ENCODE measurements around the gene FMNL2. TPM values are rescaled to one million over a fixed set of nuclear protein-coding genes. Genes with fewer than 3 reads are reported as not detected.

FMNL2 gene
- polyA plus RNA-seq, 1 donor from 2014 or later = 86.5 TPM

DNA sequence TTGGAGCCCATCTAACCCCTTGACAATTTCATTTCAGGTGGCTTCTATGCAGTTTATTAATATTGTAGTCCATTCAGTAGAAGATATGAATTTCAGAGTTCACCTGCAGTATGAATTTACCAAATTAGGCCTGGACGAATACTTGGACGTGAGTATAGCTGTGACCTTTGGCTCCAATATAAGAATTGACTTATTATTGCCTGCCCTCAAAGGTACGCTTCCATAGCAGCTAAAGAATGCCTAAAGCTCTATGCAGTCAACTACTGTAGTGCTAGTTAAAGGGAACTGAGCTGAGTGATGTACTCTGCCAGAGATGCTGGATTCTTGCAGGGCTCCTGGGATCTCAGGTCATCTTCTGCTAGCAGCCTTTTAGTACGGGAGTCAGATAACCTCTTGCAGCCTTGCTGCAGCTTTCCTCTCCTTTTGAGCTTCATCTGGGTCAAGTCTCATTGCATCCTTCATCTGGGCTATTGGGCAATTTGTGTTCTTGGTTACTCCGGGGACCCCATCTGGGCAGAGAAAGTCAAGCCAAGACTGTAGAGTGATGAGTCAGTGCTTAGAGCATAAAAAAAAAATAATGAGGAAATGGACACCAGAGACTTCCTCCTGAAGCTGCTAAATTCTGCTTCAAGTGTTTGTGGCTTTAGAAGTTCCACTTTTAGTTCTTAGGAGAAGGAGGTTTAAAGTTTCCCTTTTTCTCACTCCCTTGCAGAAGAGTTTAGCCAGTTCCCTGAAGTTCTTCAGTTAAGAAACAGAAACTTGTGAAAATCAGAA, 276.7 kb downstream of the FMNL2 start:
- Histone ChIP-seq H3K27ac (ENCODE audit: low read length) (no peak overlapping the region), H3K4me2 (ENCODE audit: low read length) (no peak overlapping the region), H3K36me3 (ENCODE audit: insufficient read depth, low read length) (peaks cover 11% of the 10 kb centered on the region), H3K9me2 (ENCODE audit: insufficient read depth, low read length) (no peaks in the 10 kb centered on the region), H3K4me3 (ENCODE audit: low read length) (no peak overlapping the region), H3F3A (ENCODE audit: insufficient read depth, low read length, poor library complexity, severe bottlenecking) (no peaks in the 10 kb centered on the region), H3K79me2 (replicated peaks; ENCODE audit: insufficient read depth, low read length) (no peaks in the 10 kb centered on the region), H2AFZ (ENCODE audit: low read depth, low read length) (no peak overlapping the region), H4K20me1 (ENCODE audit: insufficient read depth) (no peaks in the 10 kb centered on the region), H3K9me3 (ENCODE audit: low read length) (no peaks in the 10 kb centered on the region), H3K27me3 (ENCODE audit: insufficient read depth, low read depth, low read length) (no peaks in the 10 kb centered on the region), H3K9ac (ENCODE audit: low read length) (no peak overlapping the region)
- TF ChIP-seq TAF1 (IDR thresholded peaks at IDR 0.05; ENCODE audit: low read depth) = no peak
- TF ChIP-seq EP300 (conservative IDR thresholded peaks at IDR 0.05; ENCODE audit: poor library complexity, severe bottlenecking) = no peak
- no peak for TF ChIP-seq EZH2 (IDR thresholded peaks at IDR 0.05; ENCODE audit: borderline replicate concordance, insufficient read depth, low read length, poor library complexity, severe bottlenecking)
- TF ChIP-seq SMC3 (conservative IDR thresholded peaks at IDR 0.05; ENCODE audit: poor library complexity) = no peak

DNA sequence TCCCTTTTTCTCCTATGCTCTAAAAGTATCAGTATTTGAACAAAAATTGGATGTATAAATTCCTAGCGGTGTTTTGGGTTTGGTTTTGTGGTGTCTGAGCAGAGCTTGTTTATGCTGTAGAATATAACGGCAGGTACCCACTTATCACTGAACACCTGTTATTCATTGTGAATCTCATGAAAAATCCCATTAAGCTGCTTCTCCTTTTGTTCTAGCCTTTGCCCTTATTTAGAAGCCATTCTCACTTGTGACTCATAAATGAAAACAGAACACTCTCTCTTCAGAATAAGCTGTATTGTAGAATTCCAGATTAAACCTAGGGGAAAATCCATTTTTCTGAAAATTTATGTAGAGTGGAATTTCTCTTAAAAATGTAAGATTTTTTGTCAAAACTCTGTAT, 278.3 kb downstream of the FMNL2 start:
- no peak overlapping the region for H3K4me2 ChIP-seq (ENCODE audit: low read length)
- no peaks in the 10 kb centered on the region for H3F3A ChIP-seq (ENCODE audit: insufficient read depth, low read length, poor library complexity, severe bottlenecking)
- no peaks in the 10 kb centered on the region for H3K79me2 ChIP-seq (replicated peaks; ENCODE audit: insufficient read depth, low read length)
- no peak overlapping the region for H2AFZ ChIP-seq (ENCODE audit: low read depth, low read length)
- H4K20me1 ChIP-seq (ENCODE audit: insufficient read depth) = no peaks in the 10 kb centered on the region
- no peak overlapping the region for H3K4me3 ChIP-seq (ENCODE audit: low read length)
- no peaks in the 10 kb centered on the region for H3K27me3 ChIP-seq (ENCODE audit: insufficient read depth, low read depth, low read length)
- H3K9me3 ChIP-seq (ENCODE audit: low read length) = no peaks in the 10 kb centered on the region
- TF ChIP-seq, protein P1, sequence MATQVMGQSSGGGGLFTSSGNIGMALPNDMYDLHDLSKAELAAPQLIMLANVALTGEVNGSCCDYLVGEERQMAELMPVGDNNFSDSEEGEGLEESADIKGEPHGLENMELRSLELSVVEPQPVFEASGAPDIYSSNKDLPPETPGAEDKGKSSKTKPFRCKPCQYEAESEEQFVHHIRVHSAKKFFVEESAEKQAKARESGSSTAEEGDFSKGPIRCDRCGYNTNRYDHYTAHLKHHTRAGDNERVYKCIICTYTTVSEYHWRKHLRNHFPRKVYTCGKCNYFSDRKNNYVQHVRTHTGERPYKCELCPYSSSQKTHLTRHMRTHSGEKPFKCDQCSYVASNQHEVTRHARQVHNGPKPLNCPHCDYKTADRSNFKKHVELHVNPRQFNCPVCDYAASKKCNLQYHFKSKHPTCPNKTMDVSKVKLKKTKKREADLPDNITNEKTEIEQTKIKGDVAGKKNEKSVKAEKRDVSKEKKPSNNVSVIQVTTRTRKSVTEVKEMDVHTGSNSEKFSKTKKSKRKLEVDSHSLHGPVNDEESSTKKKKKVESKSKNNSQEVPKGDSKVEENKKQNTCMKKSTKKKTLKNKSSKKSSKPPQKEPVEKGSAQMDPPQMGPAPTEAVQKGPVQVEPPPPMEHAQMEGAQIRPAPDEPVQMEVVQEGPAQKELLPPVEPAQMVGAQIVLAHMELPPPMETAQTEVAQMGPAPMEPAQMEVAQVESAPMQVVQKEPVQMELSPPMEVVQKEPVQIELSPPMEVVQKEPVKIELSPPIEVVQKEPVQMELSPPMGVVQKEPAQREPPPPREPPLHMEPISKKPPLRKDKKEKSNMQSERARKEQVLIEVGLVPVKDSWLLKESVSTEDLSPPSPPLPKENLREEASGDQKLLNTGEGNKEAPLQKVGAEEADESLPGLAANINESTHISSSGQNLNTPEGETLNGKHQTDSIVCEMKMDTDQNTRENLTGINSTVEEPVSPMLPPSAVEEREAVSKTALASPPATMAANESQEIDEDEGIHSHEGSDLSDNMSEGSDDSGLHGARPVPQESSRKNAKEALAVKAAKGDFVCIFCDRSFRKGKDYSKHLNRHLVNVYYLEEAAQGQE (IDR thresholded peaks at IDR 0.05; ENCODE audit: borderline replicate concordance) = no peak
- TF ChIP-seq, protein P2, sequence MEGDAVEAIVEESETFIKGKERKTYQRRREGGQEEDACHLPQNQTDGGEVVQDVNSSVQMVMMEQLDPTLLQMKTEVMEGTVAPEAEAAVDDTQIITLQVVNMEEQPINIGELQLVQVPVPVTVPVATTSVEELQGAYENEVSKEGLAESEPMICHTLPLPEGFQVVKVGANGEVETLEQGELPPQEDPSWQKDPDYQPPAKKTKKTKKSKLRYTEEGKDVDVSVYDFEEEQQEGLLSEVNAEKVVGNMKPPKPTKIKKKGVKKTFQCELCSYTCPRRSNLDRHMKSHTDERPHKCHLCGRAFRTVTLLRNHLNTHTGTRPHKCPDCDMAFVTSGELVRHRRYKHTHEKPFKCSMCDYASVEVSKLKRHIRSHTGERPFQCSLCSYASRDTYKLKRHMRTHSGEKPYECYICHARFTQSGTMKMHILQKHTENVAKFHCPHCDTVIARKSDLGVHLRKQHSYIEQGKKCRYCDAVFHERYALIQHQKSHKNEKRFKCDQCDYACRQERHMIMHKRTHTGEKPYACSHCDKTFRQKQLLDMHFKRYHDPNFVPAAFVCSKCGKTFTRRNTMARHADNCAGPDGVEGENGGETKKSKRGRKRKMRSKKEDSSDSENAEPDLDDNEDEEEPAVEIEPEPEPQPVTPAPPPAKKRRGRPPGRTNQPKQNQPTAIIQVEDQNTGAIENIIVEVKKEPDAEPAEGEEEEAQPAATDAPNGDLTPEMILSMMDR (IDR thresholded peaks at IDR 0.05; ENCODE audit: poor library complexity, severe bottlenecking) = no peak
- TF ChIP-seq EP300 (conservative IDR thresholded peaks at IDR 0.05; ENCODE audit: poor library complexity, severe bottlenecking) (no peak), RAD21 (conservative IDR thresholded peaks at IDR 0.05) (no peak), MXI1 (conservative IDR thresholded peaks at IDR 0.05; ENCODE audit: poor library complexity, severe bottlenecking) (no peak), EZH2 (IDR thresholded peaks at IDR 0.05; ENCODE audit: borderline replicate concordance, insufficient read depth, low read length, poor library complexity, severe bottlenecking) (no peak), TAF1 (IDR thresholded peaks at IDR 0.05; ENCODE audit: low read depth) (no peak), POLR2AphosphoS5 (IDR thresholded peaks at IDR 0.05) (no peak), SMC3 (conservative IDR thresholded peaks at IDR 0.05; ENCODE audit: poor library complexity) (no peak)
- no peak overlapping the region for H3K9ac ChIP-seq (ENCODE audit: low read length)
- no peaks in the 10 kb centered on the region for H3K9me2 ChIP-seq (ENCODE audit: insufficient read depth, low read length)
- peaks cover 11% of the 10 kb centered on the region for H3K36me3 ChIP-seq (ENCODE audit: insufficient read depth, low read length)
- no peak overlapping the region for H3K27ac ChIP-seq (ENCODE audit: low read length)
